ENCODE data around the gene SEMA5A. TPM values are rescaled to one million over a fixed set of nuclear protein-coding genes. Genes with fewer than 3 reads are reported as not detected.

Gene SEMA5A
- total RNA-seq, 3 donors from 2014 or later, result 3.0 to 35.4 (median 25.9) TPM

GRCh38 chr5:9543311-9543920 lies 2.5 kb downstream of the SEMA5A start:
- Histone ChIP-seq H3K9me3 (no peaks in the 10 kb centered on the region), H3K27ac (peak overlapping the region; percentile 24 to 74), H3K4me1 (no peaks in the 10 kb centered on the region), H3K36me3 (no peaks in the 10 kb centered on the region), H3K4me3 (peak overlapping the region in 2 of 3 donors; percentile 50 to 73), H3K27me3 (no peaks in the 10 kb centered on the region)
- TF ChIP-seq CTCF (IDR thresholded peaks at IDR 0.05) (no peak), POLR2AphosphoS5 (IDR thresholded peaks at IDR 0.05) (no peak), POLR2A (IDR thresholded peaks at IDR 0.05) (no peak)
- intact Hi-C loops (cut with DNase I; ENCODE audit: low total_unique reads), result loop anchor here (10.0 kb wide), 1 partner anchor 889 kb away; no protein-coding TSS in a partner anchor
- DNase-seq (ENCODE audit: low spot score in 2 of 2), result no peak

GRCh38 chr5:9540791-9541190 lies 5.1 kb downstream of the SEMA5A start:
- no peak for TF ChIP-seq CTCF (IDR thresholded peaks at IDR 0.05)
- TF ChIP-seq POLR2A (IDR thresholded peaks at IDR 0.05), result no peak
- TF ChIP-seq POLR2AphosphoS5 (IDR thresholded peaks at IDR 0.05), result no peak
- peaks cover 0 to 1% of the 10 kb centered on the region in 2 donors for H3K27me3 ChIP-seq
- no peaks in the 10 kb centered on the region for H3K36me3 ChIP-seq
- intact Hi-C loops (cut with DNase I; ENCODE audit: low total_unique reads), result loop anchor here (10.0 kb wide), 1 partner anchor 886 kb away; no protein-coding TSS in a partner anchor
- H3K27ac ChIP-seq, result no peak overlapping the region
- DNase-seq (ENCODE audit: low spot score in 2 of 2), result no peak
- no peaks in the 10 kb centered on the region for H3K4me1 ChIP-seq
- peak overlapping the region in 1 of 3 donors; percentile 39 for H3K4me3 ChIP-seq
- no peaks in the 10 kb centered on the region for H3K9me3 ChIP-seq

GRCh38 chr5:9538504-9538903 lies 7.4 kb downstream of the SEMA5A start:
- H3K27ac ChIP-seq, result no peak overlapping the region

GRCh38 chr5:9537223-9538141 lies 8.4 kb downstream of the SEMA5A start:
- no peak overlapping the region for H3K27ac ChIP-seq
- no peaks in the 10 kb centered on the region for H3K4me1 ChIP-seq
- H3K36me3 ChIP-seq, result no peaks in the 10 kb centered on the region
- no peak overlapping the region for H3K4me3 ChIP-seq
- intact Hi-C loops (cut with DNase I; ENCODE audit: low total_unique reads), result no loop called here
- peaks cover 0 to 4% of the 10 kb centered on the region in 2 donors for H3K27me3 ChIP-seq
- TF ChIP-seq POLR2A (IDR thresholded peaks at IDR 0.05) (no peak), CTCF (IDR thresholded peaks at IDR 0.05) (no peak)
- no peak for DNase-seq (ENCODE audit: low spot score in 2 of 2)
- no peaks in the 10 kb centered on the region for H3K9me3 ChIP-seq

More at GRCh38 chr5:9538504-9538903, 7.4 kb downstream of the SEMA5A start:
- H3K4me1 ChIP-seq, result no peaks in the 10 kb centered on the region
- H3K4me3 ChIP-seq, result no peak overlapping the region
- DNase-seq (ENCODE audit: low spot score in 2 of 2), result no peak
- H3K36me3 ChIP-seq, result no peaks in the 10 kb centered on the region
- H3K9me3 ChIP-seq, result no peaks in the 10 kb centered on the region
- no peak for TF ChIP-seq CTCF (IDR thresholded peaks at IDR 0.05)
- TF ChIP-seq POLR2AphosphoS5 (IDR thresholded peaks at IDR 0.05), result no peak
- TF ChIP-seq POLR2A (IDR thresholded peaks at IDR 0.05), result no peak
- intact Hi-C loops (cut with DNase I; ENCODE audit: low total_unique reads), result no loop called here
- peaks cover 0 to 4% of the 10 kb centered on the region in 2 donors for H3K27me3 ChIP-seq

- DNase-seq (ENCODE audit: low spot score in 2 of 2), result no peak
- no peak overlapping the region for H3K4me3 ChIP-seq
- intact Hi-C loops (cut with DNase I; ENCODE audit: low total_unique reads), result no loop called here
- H3K27ac ChIP-seq, result no peak overlapping the region
- TF ChIP-seq POLR2A (IDR thresholded peaks at IDR 0.05), result no peak
- H3K27me3 ChIP-seq, result peaks cover 0 to 4% of the 10 kb centered on the region in 2 donors
- no peaks in the 10 kb centered on the region for H3K36me3 ChIP-seq
- no peaks in the 10 kb centered on the region for H3K9me3 ChIP-seq
- no peaks in the 10 kb centered on the region for H3K4me1 ChIP-seq
Measured at GRCh38 chr5:9536717-9537116, 9.2 kb downstream of the SEMA5A start.

Data from breast epithelium (tissue), 4 donors.